Measurements from ENCODE around the gene FBLN5. TPM values are rescaled to one million over a fixed set of nuclear protein-coding genes. Genes with fewer than 3 reads are reported as not detected.

FBLN5 gene
- total and polyA plus RNA-seq, 2 experiments from 2014 or later: 157 to 337 TPM

DNA sequence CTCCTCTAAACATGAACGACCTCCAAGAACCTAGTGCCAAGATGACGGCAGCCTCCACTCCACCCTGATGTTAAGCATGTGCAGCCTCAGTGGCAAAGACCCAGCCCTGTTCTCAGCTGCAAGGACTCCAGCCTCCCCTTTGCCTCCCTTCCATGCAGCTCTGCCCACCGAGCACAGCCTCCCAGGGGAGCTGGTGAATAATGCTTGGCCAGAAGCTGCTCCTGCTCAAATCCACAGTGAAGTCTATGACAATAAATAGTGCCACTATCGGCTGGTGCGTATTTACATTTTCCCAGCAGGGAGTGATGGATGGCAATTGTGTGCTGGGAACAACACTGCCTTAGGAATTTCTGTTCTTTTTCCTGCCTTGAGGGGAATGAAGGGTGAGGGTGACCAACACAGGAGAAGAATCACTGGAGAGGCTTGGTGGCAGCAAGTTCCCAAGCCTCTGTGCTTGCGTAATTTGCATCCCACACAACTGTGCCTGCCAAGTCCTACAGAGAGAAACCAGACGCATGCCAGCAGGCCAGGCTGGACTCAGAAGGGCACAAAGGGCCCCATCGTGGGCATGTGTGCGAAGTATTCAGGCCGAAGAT lies 50.3 kb downstream of the FBLN5 start:
- H3K79me2 ChIP-seq: no peaks in the 10 kb centered on the region
- H3K27me3 ChIP-seq: no peaks in the 10 kb centered on the region
- no peaks in the 10 kb centered on the region for H3K9me3 ChIP-seq (ENCODE audit: low read depth)
- DNase-seq (ENCODE audit: low spot score): no peak
- TF ChIP-seq EZH2phosphoT487 (IDR thresholded peaks at IDR 0.05; ENCODE audit: low read depth, severe bottlenecking, unreplicated experiment): no peak
- no peak for TF ChIP-seq EZH2 (IDR thresholded peaks at IDR 0.05; ENCODE audit: borderline replicate concordance)
- TF ChIP-seq, protein P1, sequence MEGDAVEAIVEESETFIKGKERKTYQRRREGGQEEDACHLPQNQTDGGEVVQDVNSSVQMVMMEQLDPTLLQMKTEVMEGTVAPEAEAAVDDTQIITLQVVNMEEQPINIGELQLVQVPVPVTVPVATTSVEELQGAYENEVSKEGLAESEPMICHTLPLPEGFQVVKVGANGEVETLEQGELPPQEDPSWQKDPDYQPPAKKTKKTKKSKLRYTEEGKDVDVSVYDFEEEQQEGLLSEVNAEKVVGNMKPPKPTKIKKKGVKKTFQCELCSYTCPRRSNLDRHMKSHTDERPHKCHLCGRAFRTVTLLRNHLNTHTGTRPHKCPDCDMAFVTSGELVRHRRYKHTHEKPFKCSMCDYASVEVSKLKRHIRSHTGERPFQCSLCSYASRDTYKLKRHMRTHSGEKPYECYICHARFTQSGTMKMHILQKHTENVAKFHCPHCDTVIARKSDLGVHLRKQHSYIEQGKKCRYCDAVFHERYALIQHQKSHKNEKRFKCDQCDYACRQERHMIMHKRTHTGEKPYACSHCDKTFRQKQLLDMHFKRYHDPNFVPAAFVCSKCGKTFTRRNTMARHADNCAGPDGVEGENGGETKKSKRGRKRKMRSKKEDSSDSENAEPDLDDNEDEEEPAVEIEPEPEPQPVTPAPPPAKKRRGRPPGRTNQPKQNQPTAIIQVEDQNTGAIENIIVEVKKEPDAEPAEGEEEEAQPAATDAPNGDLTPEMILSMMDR (IDR thresholded peaks at IDR 0.05; ENCODE audit: poor library complexity): no peak
- no peak overlapping the region for H3K4me2 ChIP-seq
- H3K4me1 ChIP-seq (ENCODE audit: insufficient read depth): peaks cover 5% of the 10 kb centered on the region
- no peaks in the 10 kb centered on the region for H3K36me3 ChIP-seq (replicated peaks; ENCODE audit: insufficient read depth, low read depth)
- no peaks in the 10 kb centered on the region for H3K9me2 ChIP-seq (replicated peaks; ENCODE audit: insufficient read depth)
- H3K4me3 ChIP-seq: no peak overlapping the region
- WGBS (ENCODE audit: low lambda C conversion rate, missing lambda C conversion rate): 68% methylated on average over 10 of the region's 10 CpGs
- H3K27ac ChIP-seq: no peak overlapping the region
- no peaks in the 10 kb centered on the region for H4K20me1 ChIP-seq (ENCODE audit: insufficient read depth, poor library complexity, severe bottlenecking)
- H2AFZ ChIP-seq: no peak overlapping the region

DNA sequence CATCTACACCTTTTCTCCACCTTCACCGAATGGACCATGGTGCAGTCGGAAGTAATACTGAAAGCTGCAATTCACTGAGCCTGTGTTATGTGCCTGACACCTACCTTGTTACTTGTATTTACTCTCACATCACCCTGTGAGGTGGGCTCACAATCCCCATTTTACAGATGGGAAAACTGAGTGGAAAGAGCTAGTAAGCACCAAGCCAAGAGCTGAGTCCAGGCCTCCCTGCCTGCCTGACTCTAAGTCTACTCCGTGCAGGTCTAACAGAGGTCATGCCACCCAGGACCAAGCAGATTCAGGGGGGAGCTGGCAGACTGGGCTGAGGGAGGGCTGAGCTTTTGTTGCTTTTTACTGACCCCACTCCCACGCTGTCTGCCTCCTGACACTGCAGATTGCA lies 51.1 kb downstream of the FBLN5 start:
- H3K27ac ChIP-seq: no peak overlapping the region
- WGBS (ENCODE audit: low lambda C conversion rate, missing lambda C conversion rate): 94% methylated on average over 4 of the region's 4 CpGs

DNA sequence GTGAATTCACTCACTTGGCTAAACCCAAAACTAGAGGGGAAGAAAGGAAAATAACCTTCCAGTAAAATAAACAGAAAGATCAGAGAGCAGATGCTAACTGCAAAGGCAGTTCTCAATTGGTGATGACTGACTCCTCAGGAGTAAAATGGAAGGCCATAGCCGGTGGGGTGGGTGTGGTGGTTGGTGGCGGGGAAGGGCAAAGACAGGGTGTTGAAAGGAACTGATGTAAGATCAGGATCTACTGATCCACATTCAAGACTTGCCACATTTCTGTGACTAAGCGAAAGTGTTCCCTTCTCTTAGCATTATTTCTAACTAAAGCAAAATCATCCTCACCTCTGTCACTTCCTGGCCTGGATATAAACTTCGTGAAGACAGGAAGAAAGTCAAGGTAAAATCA lies 53.8 kb downstream of the FBLN5 start:
- TF ChIP-seq EZH2 (IDR thresholded peaks at IDR 0.05; ENCODE audit: borderline replicate concordance): no peak
- TF ChIP-seq, protein P1 (IDR thresholded peaks at IDR 0.05; ENCODE audit: poor library complexity): no peak
- TF ChIP-seq EZH2phosphoT487 (IDR thresholded peaks at IDR 0.05; ENCODE audit: low read depth, severe bottlenecking, unreplicated experiment): no peak
- H3K27me3 ChIP-seq: no peaks in the 10 kb centered on the region
- no peaks in the 10 kb centered on the region for H3K36me3 ChIP-seq (replicated peaks; ENCODE audit: insufficient read depth, low read depth)
- H3K9me2 ChIP-seq (replicated peaks; ENCODE audit: insufficient read depth): no peaks in the 10 kb centered on the region
- no peaks in the 10 kb centered on the region for H4K20me1 ChIP-seq (ENCODE audit: insufficient read depth, poor library complexity, severe bottlenecking)
- H3K4me2 ChIP-seq: no peak overlapping the region
- H3K27ac ChIP-seq: no peak overlapping the region
- H2AFZ ChIP-seq: no peak overlapping the region
- 93% methylated on average over 4 of the region's 4 CpGs for WGBS (ENCODE audit: low lambda C conversion rate, missing lambda C conversion rate)
- H3K9me3 ChIP-seq (ENCODE audit: low read depth): no peaks in the 10 kb centered on the region
- H3K4me3 ChIP-seq: no peak overlapping the region
- peaks cover 5% of the 10 kb centered on the region for H3K4me1 ChIP-seq (ENCODE audit: insufficient read depth)
- no peaks in the 10 kb centered on the region for H3K79me2 ChIP-seq
- no peak for DNase-seq (ENCODE audit: low spot score)

More for the DNA sequence above, 51.1 kb downstream of the FBLN5 start:
- no peaks in the 10 kb centered on the region for H3K27me3 ChIP-seq
- H3K36me3 ChIP-seq (replicated peaks; ENCODE audit: insufficient read depth, low read depth): no peaks in the 10 kb centered on the region
- H3K79me2 ChIP-seq: no peaks in the 10 kb centered on the region
- H2AFZ ChIP-seq: no peak overlapping the region
- DNase-seq (ENCODE audit: low spot score): no peak
- H3K4me2 ChIP-seq: no peak overlapping the region
- no peaks in the 10 kb centered on the region for H4K20me1 ChIP-seq (ENCODE audit: insufficient read depth, poor library complexity, severe bottlenecking)
- TF ChIP-seq, protein P1 (IDR thresholded peaks at IDR 0.05; ENCODE audit: poor library complexity): no peak
- no peak for TF ChIP-seq EZH2 (IDR thresholded peaks at IDR 0.05; ENCODE audit: borderline replicate concordance)
- no peak for TF ChIP-seq EZH2phosphoT487 (IDR thresholded peaks at IDR 0.05; ENCODE audit: low read depth, severe bottlenecking, unreplicated experiment)
- no peak overlapping the region for H3K4me3 ChIP-seq
- H3K9me2 ChIP-seq (replicated peaks; ENCODE audit: insufficient read depth): no peaks in the 10 kb centered on the region
- H3K9me3 ChIP-seq (ENCODE audit: low read depth): no peaks in the 10 kb centered on the region
- H3K4me1 ChIP-seq (ENCODE audit: insufficient read depth): peaks cover 5% of the 10 kb centered on the region

All from hepatocyte (in vitro differentiated cells).